ENCODE measurements around the gene ZNF772. TPM values are rescaled to one million over a fixed set of nuclear protein-coding genes. Genes with fewer than 3 reads are reported as not detected.

ZNF772 gene
- total RNA-seq, 2 donors from 2014 or later: 9.1 to 11.8 TPM

DNA sequence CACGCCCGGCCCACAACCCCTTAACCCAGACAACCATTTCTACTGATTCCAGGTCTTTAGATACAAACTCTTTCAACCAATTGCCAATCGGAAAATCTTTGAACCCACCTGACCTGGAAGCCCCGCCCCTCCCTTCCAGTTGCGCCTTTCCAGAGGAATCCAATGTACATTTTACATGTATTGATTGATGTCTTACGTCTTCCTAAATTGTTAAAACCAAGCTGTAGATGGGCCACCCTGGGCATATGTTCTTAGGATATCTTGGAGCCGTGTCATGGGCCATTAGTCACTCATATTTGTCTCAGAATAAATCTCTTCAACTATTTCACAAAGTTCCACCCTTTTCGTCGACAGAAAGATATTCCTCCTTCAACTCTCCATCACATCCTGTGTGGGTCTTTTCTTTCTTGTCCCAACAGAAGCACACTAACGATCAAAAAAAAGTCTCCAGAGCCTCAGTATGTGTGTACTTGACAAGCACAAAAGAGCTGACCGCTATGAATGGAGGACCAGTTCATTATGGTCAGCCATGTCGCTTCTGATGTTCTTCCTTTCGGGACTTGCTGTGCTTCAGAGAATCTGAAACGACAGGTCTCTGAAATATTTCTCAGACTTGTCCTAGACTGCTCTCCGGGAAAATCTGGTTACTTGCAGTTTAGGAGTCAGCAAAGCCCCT, 42.8 kb downstream of the ZNF772 start:
- Mint-ChIP-seq H3K4me3 (peak overlapping the region; percentile 90), H3K36me3 (ENCODE audit: low read depth) (peaks cover 11% of the 10 kb centered on the region), H3K27me3 (ENCODE audit: insufficient read depth) (no peaks in the 10 kb centered on the region), H3K9me3 (peaks cover 8% of the 10 kb centered on the region), H3K4me1 (peaks cover 14% of the 10 kb centered on the region), H3K27ac (peak overlapping the region; percentile 98)
- Histone ChIP-seq H3K27ac (ENCODE audit: low read depth, low read length) (peak overlapping the region; percentile 59), H3K4me3 (ENCODE audit: low read length) (peak overlapping the region; percentile 92), H3K9me3 (ENCODE audit: control insufficient read depth, low read length) (no peaks in the 10 kb centered on the region), H3K9ac (ENCODE audit: extremely low read depth, low read length, poor library complexity, severe bottlenecking) (peak overlapping the region; percentile 47), H3K27me3 (ENCODE audit: control insufficient read depth, insufficient read depth, low read length, poor library complexity, severe bottlenecking) (no peaks in the 10 kb centered on the region), H3K36me3 (ENCODE audit: control insufficient read depth, insufficient read depth, low read length) (peaks cover 18% of the 10 kb centered on the region), H3K4me1 (ENCODE audit: control insufficient read depth, insufficient read depth, low read length) (no peaks in the 10 kb centered on the region)
- DNase-seq: peak; percentile 59
- WGBS, 2 experiments (ENCODE audit: insufficient coverage in 1 of 2, insufficient read length in 1 of 2): 40 to 44% methylated on average over 11 to 15 of the region's 15 CpGs
- TF ChIP-seq, protein P1, sequence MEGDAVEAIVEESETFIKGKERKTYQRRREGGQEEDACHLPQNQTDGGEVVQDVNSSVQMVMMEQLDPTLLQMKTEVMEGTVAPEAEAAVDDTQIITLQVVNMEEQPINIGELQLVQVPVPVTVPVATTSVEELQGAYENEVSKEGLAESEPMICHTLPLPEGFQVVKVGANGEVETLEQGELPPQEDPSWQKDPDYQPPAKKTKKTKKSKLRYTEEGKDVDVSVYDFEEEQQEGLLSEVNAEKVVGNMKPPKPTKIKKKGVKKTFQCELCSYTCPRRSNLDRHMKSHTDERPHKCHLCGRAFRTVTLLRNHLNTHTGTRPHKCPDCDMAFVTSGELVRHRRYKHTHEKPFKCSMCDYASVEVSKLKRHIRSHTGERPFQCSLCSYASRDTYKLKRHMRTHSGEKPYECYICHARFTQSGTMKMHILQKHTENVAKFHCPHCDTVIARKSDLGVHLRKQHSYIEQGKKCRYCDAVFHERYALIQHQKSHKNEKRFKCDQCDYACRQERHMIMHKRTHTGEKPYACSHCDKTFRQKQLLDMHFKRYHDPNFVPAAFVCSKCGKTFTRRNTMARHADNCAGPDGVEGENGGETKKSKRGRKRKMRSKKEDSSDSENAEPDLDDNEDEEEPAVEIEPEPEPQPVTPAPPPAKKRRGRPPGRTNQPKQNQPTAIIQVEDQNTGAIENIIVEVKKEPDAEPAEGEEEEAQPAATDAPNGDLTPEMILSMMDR (conservative IDR thresholded peaks at IDR 0.05): no peak

DNA sequence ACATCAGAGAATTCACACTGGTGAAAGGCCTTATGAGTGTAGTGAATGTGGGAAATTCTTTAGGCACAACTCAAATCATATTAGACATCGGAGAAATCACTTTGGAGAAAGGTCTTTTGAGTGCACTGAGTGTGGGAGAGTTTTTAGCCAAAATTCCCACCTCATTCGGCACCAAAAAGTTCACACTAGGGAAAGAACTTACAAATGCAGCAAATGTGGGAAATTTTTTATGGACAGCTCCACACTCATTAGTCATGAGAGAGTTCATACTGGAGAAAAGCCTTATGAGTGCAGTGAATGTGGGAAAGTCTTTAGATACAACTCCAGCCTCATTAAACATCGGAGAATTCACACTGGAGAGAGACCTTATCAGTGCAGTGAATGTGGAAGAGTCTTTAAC, 56.3 kb downstream of the ZNF772 start:
- Mint-ChIP-seq H3K9me3 (peaks cover 26% of the 10 kb centered on the region), H3K27me3 (ENCODE audit: insufficient read depth) (no peaks in the 10 kb centered on the region), H3K4me1 (no peaks in the 10 kb centered on the region), H3K4me3 (no peak overlapping the region), H3K36me3 (ENCODE audit: low read depth) (peaks cover 56% of the 10 kb centered on the region), H3K27ac (no peak overlapping the region)
- Histone ChIP-seq H3K4me1 (ENCODE audit: control insufficient read depth, insufficient read depth, low read length) (no peaks in the 10 kb centered on the region), H3K9ac (ENCODE audit: extremely low read depth, low read length, poor library complexity, severe bottlenecking) (no peak overlapping the region), H3K27me3 (ENCODE audit: control insufficient read depth, insufficient read depth, low read length, poor library complexity, severe bottlenecking) (no peaks in the 10 kb centered on the region), H3K36me3 (ENCODE audit: control insufficient read depth, insufficient read depth, low read length) (peaks cover 33% of the 10 kb centered on the region), H3K4me3 (ENCODE audit: low read length) (no peak overlapping the region), H3K9me3 (ENCODE audit: control insufficient read depth, low read length) (no peaks in the 10 kb centered on the region), H3K27ac (ENCODE audit: low read depth, low read length) (no peak overlapping the region)
- DNase-seq: no peak
- WGBS, 2 experiments (ENCODE audit: insufficient coverage in 1 of 2, insufficient read length in 1 of 2): 91% methylated on average over 2 of the region's 3 CpGs; no CpG with 5 or more reads in 1 of the 2 experiments
- TF ChIP-seq, protein P1 (conservative IDR thresholded peaks at IDR 0.05): no peak

DNA sequence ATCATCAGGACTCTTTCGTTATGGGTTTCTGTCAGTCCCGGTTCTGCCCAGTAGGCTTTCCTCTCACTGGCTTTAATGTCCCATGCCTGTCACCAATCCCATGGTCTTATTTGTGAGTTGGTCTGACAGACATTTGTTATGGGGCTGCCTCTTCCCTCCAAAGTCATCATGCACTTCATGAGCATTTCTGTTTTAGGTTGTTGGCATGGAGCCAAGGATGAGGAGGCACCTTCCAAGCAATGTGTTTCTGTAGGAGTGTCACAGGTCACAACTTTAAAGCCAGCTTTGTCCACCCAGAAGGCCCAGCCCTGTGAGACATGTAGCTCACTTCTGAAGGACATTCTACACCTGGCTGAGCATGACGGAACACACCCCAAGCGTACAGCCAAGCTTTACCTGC, 57.9 kb downstream of the ZNF772 start:
- Mint-ChIP-seq H3K36me3 (ENCODE audit: low read depth) (peaks cover 68% of the 10 kb centered on the region), H3K27ac (no peak overlapping the region), H3K4me1 (no peaks in the 10 kb centered on the region), H3K27me3 (ENCODE audit: insufficient read depth) (no peaks in the 10 kb centered on the region), H3K9me3 (peaks cover 26% of the 10 kb centered on the region), H3K4me3 (no peak overlapping the region)
- H3K9ac ChIP-seq (ENCODE audit: extremely low read depth, low read length, poor library complexity, severe bottlenecking): no peak overlapping the region
- TF ChIP-seq, protein P1 (conservative IDR thresholded peaks at IDR 0.05): no peak
- no peaks in the 10 kb centered on the region for H3K9me3 ChIP-seq (ENCODE audit: control insufficient read depth, low read length)
- no peak overlapping the region for H3K27ac ChIP-seq (ENCODE audit: low read depth, low read length)
- H3K27me3 ChIP-seq (ENCODE audit: control insufficient read depth, insufficient read depth, low read length, poor library complexity, severe bottlenecking): no peaks in the 10 kb centered on the region
- WGBS, 2 experiments (ENCODE audit: insufficient coverage in 1 of 2, insufficient read length in 1 of 2): 96 to 100% methylated on average over 3 to 4 of the region's 4 CpGs
- no peak overlapping the region for H3K4me3 ChIP-seq (ENCODE audit: low read length)
- no peaks in the 10 kb centered on the region for H3K4me1 ChIP-seq (ENCODE audit: control insufficient read depth, insufficient read depth, low read length)
- H3K36me3 ChIP-seq (ENCODE audit: control insufficient read depth, insufficient read depth, low read length): peaks cover 34% of the 10 kb centered on the region
- no peak for DNase-seq

Other genes with a start within 250 kb of the ZNF772 start
- gene AURKC, start 246.5 kb downstream of the ZNF772 start, total RNA-seq: 1 to 10 TPM; 1.3 to 1.7 TPM
- 10 to 100 TPM; 16.6 to 21.1 TPM for gene ZNF805, start 236.9 kb downstream of the ZNF772 start, total RNA-seq
- gene ZNF460, start 197.1 kb downstream of the ZNF772 start, total RNA-seq: 10 to 100 TPM; 63.9 to 64.0 TPM
- 10 to 100 TPM in 1 of 2 donors, 1 to 10 TPM in 1; 6.2 to 13.4 TPM for gene ZNF543, start 157.1 kb downstream of the ZNF772 start, total RNA-seq
- 10 to 100 TPM; 11.6 to 12.3 TPM for gene ZNF304, start 126.3 kb downstream of the ZNF772 start, total RNA-seq
- gene TRAPPC2B, start 114.0 kb downstream of the ZNF772 start, total RNA-seq: 1 to 10 TPM; 9.2 to 9.5 TPM
- gene ZNF547, start 114.0 kb downstream of the ZNF772 start, total RNA-seq: 1 to 10 TPM; 1.5 to 3.5 TPM
- gene ZNF548, start 87.7 kb downstream of the ZNF772 start, total RNA-seq: 10 to 100 TPM; 15.2 to 15.5 TPM
- 1 to 10 TPM; 7.6 to 9.2 TPM for gene ZNF17, start 66.4 kb downstream of the ZNF772 start, total RNA-seq
- 10 to 100 TPM; 25.0 to 28.5 TPM for gene ZNF749, start 42.2 kb downstream of the ZNF772 start, total RNA-seq
- 1 to 10 TPM in 1 of 2 donors, under 1 TPM in 1; 0.68 to 1.2 TPM for gene VN1R1, start 20.4 kb downstream of the ZNF772 start, total RNA-seq
- 10 to 100 TPM; 16.8 to 17.0 TPM for gene ZNF419, start 10.2 kb upstream of the ZNF772 start, total RNA-seq
- 10 to 100 TPM in 1 of 2 donors, 1 to 10 TPM in 1; 7.9 to 12.4 TPM for gene ZNF773, start 22.4 kb upstream of the ZNF772 start, total RNA-seq
- gene ZNF549, start 49.8 kb upstream of the ZNF772 start, total RNA-seq: 10 to 100 TPM in 1 of 2 donors, 1 to 10 TPM in 1; 9.5 to 14.0 TPM
- gene ZNF550, start 82.3 kb upstream of the ZNF772 start, total RNA-seq: 10 to 100 TPM; 12.3 to 16.2 TPM
- 1 to 10 TPM; 8.0 to 9.1 TPM for gene ZNF416, start 101.3 kb upstream of the ZNF772 start, total RNA-seq
- 10 to 100 TPM; 15.8 to 25.7 TPM for gene ZIK1, start 106.6 kb upstream of the ZNF772 start, total RNA-seq
- gene ZNF530, start 122.3 kb upstream of the ZNF772 start, total RNA-seq: 10 to 100 TPM in 1 of 2 donors, 1 to 10 TPM in 1; 5.6 to 10.1 TPM
- 10 to 100 TPM; 30.8 to 37.5 TPM for gene ZNF134, start 136.7 kb upstream of the ZNF772 start, total RNA-seq
- 10 to 100 TPM; 17.4 to 20.7 TPM for gene ZNF211, start 155.6 kb upstream of the ZNF772 start, total RNA-seq
- not detected for gene ZSCAN4, start 191.4 kb upstream of the ZNF772 start, total RNA-seq
- 10 to 100 TPM; 15.2 to 19.0 TPM for gene ZNF551, start 204.4 kb upstream of the ZNF772 start, total RNA-seq
- 10 to 100 TPM; 15.9 to 21.2 TPM for gene ZNF154, start 231.6 kb upstream of the ZNF772 start, total RNA-seq